ENCODE data around the gene TP53BP1. TPM values are rescaled to one million over a fixed set of nuclear protein-coding genes. Genes with fewer than 3 reads are reported as not detected.

TP53BP1 gene
- total RNA-seq, 2 donors from 2014 or later, result 23.2 to 31.5 TPM

DNA sequence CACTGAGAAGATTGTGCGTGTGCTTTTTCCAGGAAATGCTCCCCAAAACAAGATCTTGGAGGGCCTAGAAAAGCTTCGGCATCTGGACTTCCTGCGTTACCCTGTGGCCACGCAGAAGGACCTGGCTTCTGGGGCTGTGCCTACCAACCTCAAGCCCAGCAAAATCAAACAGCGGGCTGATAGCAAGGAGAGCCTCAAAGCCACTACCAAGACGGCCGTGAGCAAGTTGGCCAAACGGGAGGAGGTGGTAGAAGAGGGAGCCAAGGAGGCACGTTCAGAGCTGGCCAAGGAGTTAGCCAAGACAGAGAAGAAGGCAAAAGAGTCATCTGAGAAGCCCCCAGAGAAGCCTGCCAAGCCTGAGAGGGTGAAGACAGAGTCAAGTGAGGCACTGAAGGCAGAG, 29.3 kb upstream of the TP53BP1 start:
- H3K27ac ChIP-seq, result no peak overlapping the region
- ATAC-seq (ENCODE audit: insufficient number of reproducible peaks, low FRiP score, low read depth), result no peak
- H3K4me3 ChIP-seq, result no peak overlapping the region
- peaks cover 42% of the 10 kb centered on the region for H3K36me3 ChIP-seq
- TF ChIP-seq, protein P1, sequence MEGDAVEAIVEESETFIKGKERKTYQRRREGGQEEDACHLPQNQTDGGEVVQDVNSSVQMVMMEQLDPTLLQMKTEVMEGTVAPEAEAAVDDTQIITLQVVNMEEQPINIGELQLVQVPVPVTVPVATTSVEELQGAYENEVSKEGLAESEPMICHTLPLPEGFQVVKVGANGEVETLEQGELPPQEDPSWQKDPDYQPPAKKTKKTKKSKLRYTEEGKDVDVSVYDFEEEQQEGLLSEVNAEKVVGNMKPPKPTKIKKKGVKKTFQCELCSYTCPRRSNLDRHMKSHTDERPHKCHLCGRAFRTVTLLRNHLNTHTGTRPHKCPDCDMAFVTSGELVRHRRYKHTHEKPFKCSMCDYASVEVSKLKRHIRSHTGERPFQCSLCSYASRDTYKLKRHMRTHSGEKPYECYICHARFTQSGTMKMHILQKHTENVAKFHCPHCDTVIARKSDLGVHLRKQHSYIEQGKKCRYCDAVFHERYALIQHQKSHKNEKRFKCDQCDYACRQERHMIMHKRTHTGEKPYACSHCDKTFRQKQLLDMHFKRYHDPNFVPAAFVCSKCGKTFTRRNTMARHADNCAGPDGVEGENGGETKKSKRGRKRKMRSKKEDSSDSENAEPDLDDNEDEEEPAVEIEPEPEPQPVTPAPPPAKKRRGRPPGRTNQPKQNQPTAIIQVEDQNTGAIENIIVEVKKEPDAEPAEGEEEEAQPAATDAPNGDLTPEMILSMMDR (IDR thresholded peaks at IDR 0.05), result no peak
- peaks cover 0 to 8% of the 10 kb centered on the region in 2 donors for H3K4me1 ChIP-seq (ENCODE audit: control insufficient read depth in 1 of 2, low read depth in 2 of 2)
- H3K27me3 ChIP-seq (replicated peaks; ENCODE audit: insufficient read depth), result no peaks in the 10 kb centered on the region
- DNase-seq (ENCODE audit: low spot score), result no peak
- H3K9me3 ChIP-seq, result peaks cover 15% of the 10 kb centered on the region

DNA sequence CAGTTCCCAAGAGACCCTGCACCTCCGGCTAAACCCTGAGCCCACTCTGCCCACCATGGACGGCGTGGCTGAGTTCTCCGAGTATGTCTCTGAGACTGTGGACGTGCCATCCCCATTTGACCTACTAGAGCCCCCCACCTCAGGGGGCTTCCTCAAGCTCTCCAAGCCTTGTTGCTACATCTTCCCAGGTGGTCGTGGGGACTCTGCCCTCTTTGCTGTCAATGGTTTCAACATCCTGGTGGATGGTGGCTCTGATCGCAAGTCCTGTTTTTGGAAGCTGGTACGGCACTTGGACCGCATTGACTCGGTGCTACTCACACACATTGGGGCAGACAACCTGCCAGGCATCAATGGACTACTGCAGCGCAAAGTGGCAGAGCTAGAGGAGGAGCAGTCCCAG, 28.5 kb upstream of the TP53BP1 start:
- Histone ChIP-seq H3K27ac (no peak overlapping the region), H3K36me3 (peaks cover 42% of the 10 kb centered on the region), H3K27me3 (replicated peaks; ENCODE audit: insufficient read depth) (no peaks in the 10 kb centered on the region), H3K9me3 (peaks cover 15% of the 10 kb centered on the region), H3K4me3 (no peak overlapping the region), H3K4me1 (ENCODE audit: control insufficient read depth in 1 of 2, low read depth in 2 of 2) (peaks cover 0 to 16% of the 10 kb centered on the region in 2 donors)
- no peak for DNase-seq (ENCODE audit: low spot score)
- TF ChIP-seq, protein P1 (IDR thresholded peaks at IDR 0.05), result no peak
- no peak for ATAC-seq (ENCODE audit: insufficient number of reproducible peaks, low FRiP score, low read depth)

DNA sequence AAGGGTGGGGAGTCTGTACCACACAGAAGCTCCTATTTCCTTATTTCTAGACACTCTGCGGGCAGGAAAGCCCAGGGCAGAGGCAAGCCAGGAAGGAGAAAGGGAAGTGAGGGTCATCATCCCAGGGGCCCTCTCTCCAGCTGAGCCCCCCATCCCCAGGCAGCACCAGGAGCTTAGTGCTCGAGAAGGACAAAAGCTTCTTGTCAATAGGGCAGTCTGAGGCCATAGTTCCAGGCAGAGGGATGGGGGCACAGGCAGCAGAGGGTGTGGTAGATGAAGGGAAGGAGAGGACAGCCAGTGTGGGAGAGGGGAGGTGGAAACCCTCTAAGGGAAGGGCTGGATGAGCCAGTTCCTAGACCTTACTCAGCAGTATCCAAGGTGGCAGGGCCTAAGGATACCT, 27.2 kb upstream of the TP53BP1 start:
- H3K36me3 ChIP-seq, result peaks cover 37% of the 10 kb centered on the region
- no peak overlapping the region for H3K27ac ChIP-seq
- no peak for ATAC-seq (ENCODE audit: insufficient number of reproducible peaks, low FRiP score, low read depth)
- peaks cover 0 to 26% of the 10 kb centered on the region in 2 donors for H3K4me1 ChIP-seq (ENCODE audit: control insufficient read depth in 1 of 2, low read depth in 2 of 2)
- DNase-seq (ENCODE audit: low spot score), result no peak
- no peaks in the 10 kb centered on the region for H3K27me3 ChIP-seq (replicated peaks; ENCODE audit: insufficient read depth)
- TF ChIP-seq, protein P1 (IDR thresholded peaks at IDR 0.05), result no peak
- H3K9me3 ChIP-seq, result peaks cover 4% of the 10 kb centered on the region
- H3K4me3 ChIP-seq, result no peak overlapping the region

DNA sequence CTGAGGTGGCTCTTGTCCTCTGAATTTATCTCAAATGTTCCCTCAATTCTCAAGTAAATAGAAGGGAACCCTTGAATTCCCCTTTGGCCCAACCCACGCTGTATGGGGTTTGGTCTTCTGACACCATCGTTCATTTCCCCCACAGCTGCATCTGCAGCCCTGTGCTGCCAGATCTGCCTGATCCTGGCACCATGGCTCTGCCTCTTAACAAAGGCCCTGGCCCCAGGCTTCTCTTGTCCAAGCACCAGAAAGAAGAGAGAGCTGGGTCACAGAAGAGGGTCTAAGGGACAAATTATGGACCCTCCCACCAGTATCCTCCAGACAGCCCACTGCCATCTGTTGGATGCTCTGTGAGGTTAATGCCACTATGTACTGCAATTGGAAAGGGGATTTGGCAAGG, 26.2 kb upstream of the TP53BP1 start:
- Histone ChIP-seq H3K4me3 (no peak overlapping the region), H3K4me1 (ENCODE audit: control insufficient read depth in 1 of 2, low read depth in 2 of 2) (peaks cover 0 to 26% of the 10 kb centered on the region in 2 donors), H3K36me3 (peaks cover 37% of the 10 kb centered on the region), H3K27me3 (replicated peaks; ENCODE audit: insufficient read depth) (no peaks in the 10 kb centered on the region), H3K27ac (no peak overlapping the region), H3K9me3 (peaks cover 4% of the 10 kb centered on the region)
- no peak for ATAC-seq (ENCODE audit: insufficient number of reproducible peaks, low FRiP score, low read depth)
- no peak for DNase-seq (ENCODE audit: low spot score)
- TF ChIP-seq, protein P1 (IDR thresholded peaks at IDR 0.05), result no peak

DNA sequence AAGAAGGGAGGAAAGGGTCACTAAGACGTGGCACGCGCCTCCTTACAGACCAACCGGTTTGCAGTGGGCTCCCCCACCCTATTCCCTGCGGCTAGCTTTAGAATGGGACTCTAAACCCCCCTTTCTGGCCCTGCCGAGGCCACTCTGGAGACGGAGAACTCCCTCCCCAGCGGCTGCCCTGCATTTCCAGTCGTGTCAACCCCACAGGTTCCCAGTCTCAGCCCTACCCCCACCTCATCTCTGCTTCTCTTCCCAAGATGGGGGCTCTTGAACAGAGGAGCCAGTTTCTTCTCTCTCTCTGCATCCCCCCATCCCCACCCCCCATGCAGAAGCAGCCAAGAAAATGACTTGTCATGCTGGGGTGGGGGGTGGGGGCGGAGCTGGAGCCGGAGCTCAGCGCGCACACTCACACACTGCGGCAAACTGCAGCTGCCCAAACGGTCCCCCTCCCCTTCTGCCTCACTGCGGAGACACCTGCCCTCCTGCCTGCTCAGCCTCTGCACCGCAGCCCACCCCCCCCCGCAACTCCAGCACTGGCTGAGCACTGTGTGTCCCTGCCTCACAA, 25.3 kb upstream of the TP53BP1 start:
- no peak for DNase-seq (ENCODE audit: low spot score)
- Histone ChIP-seq H3K27ac (peak overlapping the region; percentile 74 to 82), H3K36me3 (peaks cover 29% of the 10 kb centered on the region), H3K27me3 (replicated peaks; ENCODE audit: insufficient read depth) (no peaks in the 10 kb centered on the region), H3K9me3 (no peaks in the 10 kb centered on the region), H3K4me3 (peak overlapping the region; percentile 85), H3K4me1 (ENCODE audit: control insufficient read depth in 1 of 2, low read depth in 2 of 2) (peaks cover 0 to 26% of the 10 kb centered on the region in 2 donors)
- ATAC-seq (ENCODE audit: insufficient number of reproducible peaks, low FRiP score, low read depth), result no peak
- TF ChIP-seq, protein P1 (IDR thresholded peaks at IDR 0.05), result no peak

Data from thoracic aorta (tissue), 2 donors.